NCI-H2107 (cell line): ENCODE results near the gene ATG16L1.

Experiments
- DNase-seq: peaks from one replicate; lab custom pipeline; 2025; lab: John Stamatoyannopoulos, UW

Gene ATG16L1

DNA sequence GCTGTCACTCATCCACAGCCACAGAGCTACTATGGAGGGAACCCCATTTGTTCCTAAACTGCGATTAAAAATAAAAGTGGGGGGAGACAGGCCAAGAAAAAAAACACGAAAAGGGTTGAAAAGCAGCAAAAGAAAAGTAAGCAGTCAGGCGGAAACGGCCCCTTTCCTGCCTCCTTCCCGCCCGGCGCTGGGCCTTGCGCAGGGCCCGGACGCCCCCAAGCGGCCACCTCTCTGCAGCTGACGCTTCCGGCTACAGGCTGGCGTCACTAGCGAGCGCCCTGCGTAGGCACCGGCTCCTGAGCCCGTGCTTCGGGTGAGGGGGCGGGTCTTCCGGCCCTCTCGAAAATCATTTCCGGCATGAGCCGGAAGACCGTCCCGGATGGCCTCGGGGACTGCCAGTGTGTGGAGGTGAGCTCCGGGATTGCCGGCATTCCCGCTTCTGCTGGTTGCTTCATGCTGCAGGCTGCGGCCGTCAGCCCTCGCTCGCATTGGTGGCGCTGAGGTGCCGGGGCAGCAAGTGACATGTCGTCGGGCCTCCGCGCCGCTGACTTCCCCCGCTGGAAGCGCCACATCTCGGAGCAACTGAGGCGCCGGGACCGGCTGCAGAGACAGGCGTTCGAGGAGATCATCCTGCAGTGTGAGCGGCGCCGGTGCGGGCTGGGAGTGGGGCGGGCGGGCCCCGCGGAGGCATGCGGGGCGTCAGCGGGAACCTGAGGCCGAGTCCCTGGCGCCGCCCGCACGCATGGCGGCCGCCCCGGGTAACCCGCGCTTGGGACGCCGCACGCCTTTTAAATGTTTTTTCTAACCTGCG lies at the start of gene ATG16L1:
Gene ATG16L1 (plus strand): TSS at position 368 of the 811 bp plus-strand sequence. CDS start 155 bp downstream, at position 523.
- peak; percentile 89 for DNase-seq

DNA sequence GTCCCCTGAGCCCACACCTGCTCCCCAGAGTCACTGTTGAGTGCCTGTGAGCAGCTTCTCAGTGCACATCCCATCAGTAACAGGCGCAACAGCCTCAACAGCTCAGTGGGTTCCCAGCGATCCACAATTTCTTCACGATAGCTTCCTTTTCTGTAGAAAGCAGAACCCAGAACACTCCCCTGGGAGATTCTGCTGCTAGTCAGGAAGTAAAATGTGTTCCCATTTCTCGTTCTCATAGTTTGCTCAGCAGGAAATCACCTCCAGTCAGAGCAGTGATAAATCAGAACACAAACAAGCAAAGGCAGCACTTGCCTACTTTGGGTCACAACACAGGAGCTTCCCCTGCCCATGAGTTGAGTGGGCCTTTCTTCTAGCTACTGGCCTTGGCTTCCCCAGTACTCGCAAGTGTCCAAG lies 48.9 kb upstream of the ATG16L1 start:
- DNase-seq = no peak

- DNase-seq = no peak
These were observed 48.4 kb upstream of the ATG16L1 start for GRCh38 chr2:233203060-233203459.

DNA sequence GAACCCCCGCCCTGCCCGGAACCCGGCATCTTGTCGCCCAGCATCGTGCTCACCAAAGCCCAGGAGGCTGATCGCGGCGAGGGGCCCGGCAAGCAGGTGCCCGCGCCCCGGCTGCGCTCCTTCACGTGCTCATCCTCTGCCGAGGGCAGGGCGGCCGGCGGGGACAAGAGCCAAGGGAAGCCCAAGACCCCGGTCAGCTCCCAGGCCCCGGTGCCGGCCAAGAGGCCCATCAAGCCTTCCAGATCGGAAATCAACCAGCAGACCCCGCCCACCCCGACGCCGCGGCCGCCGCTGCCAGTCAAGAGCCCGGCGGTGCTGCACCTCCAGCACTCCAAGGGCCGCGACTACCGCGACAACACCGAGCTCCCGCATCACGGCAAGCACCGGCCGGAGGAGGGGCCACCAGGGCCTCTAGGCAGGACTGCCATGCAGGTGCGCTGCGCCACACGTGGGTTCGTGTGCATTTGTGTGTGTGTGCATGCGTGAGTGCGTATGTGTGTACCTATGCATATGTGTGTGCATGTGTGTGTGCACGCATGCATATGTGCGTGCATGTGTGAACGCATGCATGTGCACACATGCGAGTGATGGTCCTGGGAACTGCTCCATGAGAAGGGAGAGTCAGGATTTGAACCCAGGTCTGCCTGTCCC lies 47.1 kb upstream of the ATG16L1 start:
- DNase-seq = no peak

DNA sequence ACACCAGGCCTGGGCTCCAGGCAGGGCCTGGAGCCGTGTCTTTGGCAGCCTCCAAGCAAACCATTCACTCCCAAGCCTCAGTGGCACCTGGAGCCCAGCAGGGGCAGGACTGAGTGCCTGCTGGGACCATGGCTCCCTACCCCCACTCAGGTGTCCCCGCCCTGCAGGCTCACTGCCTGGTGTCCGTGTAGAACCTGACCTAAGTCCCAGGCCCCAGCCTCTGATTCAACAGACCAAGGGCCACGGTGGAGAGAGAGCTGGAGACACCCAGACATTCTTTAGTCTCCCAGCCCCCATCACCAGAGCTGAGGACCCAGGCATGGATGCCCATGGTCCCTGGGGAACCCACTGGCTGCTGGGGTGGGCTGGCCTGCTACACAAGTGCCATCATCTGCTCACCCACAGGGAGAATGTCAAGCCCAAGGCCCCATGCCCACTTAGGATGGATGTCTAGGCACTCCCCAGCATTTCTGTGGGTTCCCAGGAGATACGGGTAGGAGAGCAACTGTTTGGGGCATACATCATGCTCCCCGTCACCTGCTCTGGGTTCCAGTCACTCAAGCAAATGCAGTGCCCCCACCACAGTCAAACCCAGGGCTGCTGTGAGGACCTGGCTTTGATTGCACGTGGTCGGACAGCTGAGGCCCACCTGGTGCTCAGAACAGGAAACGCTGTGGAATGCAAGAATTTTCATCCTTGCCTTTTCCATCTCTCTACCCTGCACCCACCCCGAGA lies 42.9 kb upstream of the ATG16L1 start:
- no peak for DNase-seq

GRCh38 chr2:233209117-233209532 lies 42.3 kb upstream of the ATG16L1 start:
- DNase-seq = no peak

GRCh38 chr2:233209533-233210171 lies 41.8 kb upstream of the ATG16L1 start:
- no peak for DNase-seq

GRCh38 chr2:233210281-233210680 lies 41.2 kb upstream of the ATG16L1 start:
- DNase-seq = no peak

DNA sequence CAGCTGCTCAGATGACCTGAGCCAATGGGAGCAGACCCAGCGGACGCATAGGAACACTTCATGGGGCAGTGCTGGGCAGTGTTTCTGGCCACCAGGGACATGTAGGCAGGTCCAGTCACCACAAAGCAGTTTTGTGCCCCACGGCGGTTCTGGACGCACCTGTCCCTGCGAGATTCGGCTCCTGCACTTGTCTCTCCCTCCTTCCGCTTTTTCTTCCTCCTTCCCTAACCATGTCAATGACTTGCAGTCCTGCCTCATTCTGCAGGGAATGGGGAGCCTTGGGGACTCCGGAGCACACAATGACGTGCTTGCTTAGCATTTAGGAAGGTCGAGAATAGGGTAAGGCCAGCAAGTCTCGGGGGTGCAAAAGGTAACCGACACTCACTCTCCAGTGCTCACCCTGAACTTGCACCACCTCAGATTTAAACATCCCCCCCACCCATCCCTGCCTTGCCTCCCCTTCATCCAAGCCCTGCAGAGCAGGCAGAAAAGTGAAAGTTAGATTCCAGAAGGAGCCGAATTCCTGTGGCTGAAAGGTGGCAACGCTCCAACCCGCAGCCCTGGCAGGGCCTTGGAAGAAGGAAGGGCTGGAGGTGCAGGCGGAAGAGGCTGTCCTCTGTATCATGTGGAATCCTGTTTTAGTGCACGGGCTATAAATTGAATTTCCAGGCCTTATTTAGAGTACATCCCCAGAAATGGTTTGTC lies 40.5 kb upstream of the ATG16L1 start:
- no peak for DNase-seq

DNA sequence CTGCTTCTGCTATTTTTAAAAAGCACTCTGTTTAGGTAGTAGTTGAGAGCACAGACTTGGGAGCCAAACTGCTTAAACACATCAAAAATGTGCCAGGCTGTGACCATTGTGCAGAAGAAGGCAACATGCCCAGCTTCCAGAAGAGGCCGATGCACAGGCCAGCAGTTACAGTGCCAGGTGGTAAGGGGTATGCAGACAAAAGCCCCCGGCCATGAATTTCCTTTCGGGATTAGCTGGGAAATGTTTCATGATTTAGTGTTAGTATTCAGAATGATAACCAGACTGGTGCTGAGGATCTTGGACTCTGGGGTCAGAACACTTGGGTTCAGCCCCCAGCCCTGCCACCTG lies 40.0 kb upstream of the ATG16L1 start:
- DNase-seq = no peak

DNA sequence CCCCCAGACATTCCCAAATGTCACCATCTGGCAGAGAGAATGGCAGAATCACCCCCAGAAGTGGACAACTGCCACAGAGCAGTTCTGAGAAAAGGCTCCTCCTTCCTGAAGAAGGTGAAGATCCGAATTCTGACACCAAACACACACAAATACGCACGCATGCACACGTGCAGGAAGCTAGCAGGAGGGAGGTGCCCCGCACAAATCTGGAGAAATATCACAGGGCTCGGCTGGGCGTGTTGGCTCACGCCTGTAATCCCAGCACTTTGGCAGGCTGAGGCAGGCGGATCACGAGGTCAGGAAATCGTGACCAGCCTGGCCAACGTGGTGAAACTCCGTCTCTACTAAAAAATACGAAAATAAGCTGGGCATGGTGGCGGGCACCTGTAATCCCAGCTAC lies 38.5 kb upstream of the ATG16L1 start:
- no peak for DNase-seq

GRCh38 chr2:233213975-233214374 lies 37.5 kb upstream of the ATG16L1 start:
- no peak for DNase-seq

- DNase-seq = no peak
These were observed 33.5 kb upstream of the ATG16L1 start for GRCh38 chr2:233217892-233218377.

DNA sequence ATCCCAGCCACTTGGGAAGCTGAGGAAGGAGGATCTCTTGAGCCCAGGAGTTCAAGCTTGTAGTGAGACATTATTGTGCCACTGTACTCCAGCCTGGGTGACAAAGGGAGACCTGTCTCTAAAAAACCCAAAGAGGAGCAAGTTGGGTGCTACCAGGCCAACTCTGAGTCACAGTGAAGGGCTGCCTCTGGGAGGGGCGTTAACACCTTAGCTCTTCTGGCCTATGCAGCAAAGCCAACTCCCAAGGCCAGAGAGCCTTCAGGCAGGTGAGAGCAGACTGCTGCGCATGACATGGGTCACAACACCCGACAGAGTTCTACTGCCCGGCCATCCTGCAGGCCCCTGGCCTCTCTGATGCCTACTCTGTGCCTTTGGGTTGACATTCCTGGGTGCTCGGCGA lies 32.6 kb upstream of the ATG16L1 start:
- DNase-seq = no peak

DNA sequence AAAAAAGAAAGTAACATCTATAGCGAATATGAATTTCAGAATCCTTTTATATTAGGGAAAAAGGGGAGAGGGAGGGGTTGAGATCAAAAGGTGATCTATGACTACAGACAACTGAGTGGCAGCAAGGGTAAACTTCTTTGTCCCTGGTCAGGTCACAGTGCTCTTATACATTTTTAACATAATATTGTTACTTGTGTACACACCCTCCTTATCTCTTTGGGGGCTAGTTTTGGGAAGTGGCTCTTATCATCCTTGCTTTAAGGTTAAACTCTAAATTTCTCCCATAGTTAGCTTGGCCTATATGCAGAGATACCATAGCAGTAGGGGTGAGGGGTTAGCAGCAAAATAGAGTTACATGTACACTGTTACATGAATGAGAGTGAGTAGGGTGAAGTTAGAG lies 31.6 kb upstream of the ATG16L1 start:
- DNase-seq = no peak

DNA sequence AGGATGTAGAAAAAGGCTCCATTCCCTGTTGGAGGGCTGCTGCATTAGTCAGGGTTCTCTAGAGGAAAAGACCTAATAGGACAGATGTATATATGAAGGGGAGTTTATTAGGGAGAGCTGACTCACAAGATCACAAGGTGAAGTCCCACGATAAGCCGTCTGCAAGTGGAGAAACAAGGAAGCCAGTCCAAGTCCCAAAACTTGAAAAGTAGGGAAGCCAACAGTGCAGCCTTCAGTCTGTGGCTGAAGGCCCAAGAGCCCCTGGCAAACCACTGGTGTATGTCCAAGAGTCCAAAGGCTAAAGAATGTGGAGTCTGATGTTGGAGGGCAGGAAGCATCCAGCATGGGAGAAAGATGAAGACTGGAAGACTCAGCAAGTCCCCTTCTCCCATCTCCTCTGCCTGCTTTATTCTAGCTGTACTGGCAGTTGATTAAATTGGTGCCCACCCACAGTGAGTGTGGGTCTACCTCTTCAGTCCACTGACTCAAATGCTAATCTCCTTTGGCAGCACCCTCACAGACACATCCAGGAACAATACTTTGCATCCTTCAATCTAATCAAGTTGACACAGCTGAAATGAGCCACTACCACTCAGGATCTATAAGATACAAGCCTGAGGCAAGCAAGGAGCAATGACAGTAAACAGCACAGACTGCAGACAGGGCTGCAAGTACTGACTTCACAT lies 30.0 kb upstream of the ATG16L1 start:
- DNase-seq = no peak

GRCh38 chr2:233223059-233223894 lies 28.2 kb upstream of the ATG16L1 start:
- no peak for DNase-seq

DNA sequence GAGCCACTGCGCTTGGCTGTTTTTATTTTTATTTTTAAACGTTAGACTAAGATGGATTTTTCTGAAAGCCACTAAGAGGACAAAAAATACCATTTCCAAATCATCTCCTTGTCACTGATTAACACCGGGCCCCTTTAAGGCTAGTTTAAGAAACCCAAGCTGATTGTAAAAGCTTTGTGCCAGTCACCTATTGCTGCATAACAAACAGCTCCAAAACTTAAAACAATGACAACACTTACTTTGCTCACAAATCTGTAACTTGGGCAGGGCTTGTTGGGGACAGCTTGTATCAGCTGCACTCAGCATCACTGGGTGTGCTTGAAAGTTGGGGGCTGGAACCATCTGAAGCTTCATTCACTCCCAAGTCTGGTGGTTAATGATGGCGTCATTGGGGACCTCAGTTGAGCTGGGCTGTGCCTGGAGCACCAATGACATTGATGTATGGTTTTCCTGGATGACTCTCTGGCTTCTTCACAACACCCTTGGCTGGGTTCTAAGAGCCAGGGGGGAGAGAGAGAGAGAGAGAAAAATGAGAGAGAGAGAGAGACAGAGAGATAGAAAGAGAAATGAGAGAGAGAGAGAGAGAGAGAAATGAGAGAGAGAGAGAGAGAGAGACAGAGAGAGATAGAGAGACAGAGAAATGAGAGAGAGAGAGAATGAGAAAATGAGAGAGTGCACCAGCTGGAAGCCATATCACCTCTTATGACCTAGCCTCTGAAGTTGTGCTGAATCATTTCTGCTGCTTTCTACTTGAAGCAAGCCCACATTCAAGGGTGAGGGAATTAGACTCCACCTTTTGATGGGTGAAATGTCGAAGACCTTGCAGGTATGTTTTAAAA lies 26.0 kb upstream of the ATG16L1 start:
- DNase-seq = no peak

DNA sequence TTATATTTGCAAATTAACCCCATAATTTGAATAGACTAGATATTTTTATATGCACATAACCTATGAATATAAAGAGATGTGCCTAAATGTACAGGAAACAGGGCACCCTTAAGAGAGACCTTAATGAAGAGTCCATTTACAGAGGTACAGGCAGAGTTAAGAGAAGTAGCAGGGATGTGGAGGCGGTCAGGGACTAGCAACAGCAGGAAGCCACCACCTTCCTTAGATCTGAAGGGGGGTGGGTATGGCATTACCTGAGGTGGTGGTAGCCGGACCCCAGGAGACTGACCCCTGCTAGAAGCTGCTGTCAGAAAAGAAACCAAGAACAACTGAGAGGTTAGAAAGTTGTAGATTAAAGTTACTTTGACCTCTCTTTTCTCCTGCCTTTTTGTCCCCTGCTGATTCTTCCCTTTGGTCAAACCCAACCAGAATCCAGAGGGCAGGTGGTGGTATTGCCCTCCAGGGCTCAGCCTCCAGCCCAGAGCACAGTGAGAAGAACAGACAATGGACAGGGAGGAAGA lies 24.9 kb upstream of the ATG16L1 start:
- DNase-seq = no peak
